Measurements from ENCODE around the gene BNC2.

DNA sequence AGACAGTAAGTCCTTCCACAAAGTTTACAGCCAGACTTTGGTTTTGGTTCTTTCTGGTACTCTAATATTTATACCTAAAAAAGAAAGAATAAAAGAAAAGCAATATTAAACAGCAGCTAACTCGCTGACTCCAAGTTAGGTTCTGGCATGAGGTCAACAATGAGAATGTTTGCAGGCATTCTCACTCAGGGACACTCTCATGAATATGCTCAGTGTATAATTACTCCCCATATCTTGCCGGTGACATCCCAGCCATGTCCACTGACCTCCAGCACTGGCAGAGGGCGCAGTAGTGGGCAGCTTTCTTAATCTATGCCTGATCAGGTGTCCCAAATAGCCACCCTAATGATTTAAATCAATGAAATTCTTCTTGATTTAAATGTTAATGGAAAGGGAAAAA lies 151.5 kb downstream of the BNC2 start:
- TF ChIP-seq, protein P1, sequence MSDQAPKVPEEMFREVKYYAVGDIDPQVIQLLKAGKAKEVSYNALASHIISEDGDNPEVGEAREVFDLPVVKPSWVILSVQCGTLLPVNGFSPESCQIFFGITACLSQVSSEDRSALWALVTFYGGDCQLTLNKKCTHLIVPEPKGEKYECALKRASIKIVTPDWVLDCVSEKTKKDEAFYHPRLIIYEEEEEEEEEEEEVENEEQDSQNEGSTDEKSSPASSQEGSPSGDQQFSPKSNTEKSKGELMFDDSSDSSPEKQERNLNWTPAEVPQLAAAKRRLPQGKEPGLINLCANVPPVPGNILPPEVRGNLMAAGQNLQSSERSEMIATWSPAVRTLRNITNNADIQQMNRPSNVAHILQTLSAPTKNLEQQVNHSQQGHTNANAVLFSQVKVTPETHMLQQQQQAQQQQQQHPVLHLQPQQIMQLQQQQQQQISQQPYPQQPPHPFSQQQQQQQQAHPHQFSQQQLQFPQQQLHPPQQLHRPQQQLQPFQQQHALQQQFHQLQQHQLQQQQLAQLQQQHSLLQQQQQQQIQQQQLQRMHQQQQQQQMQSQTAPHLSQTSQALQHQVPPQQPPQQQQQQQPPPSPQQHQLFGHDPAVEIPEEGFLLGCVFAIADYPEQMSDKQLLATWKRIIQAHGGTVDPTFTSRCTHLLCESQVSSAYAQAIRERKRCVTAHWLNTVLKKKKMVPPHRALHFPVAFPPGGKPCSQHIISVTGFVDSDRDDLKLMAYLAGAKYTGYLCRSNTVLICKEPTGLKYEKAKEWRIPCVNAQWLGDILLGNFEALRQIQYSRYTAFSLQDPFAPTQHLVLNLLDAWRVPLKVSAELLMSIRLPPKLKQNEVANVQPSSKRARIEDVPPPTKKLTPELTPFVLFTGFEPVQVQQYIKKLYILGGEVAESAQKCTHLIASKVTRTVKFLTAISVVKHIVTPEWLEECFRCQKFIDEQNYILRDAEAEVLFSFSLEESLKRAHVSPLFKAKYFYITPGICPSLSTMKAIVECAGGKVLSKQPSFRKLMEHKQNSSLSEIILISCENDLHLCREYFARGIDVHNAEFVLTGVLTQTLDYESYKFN (CRISPR knock-in tag; conservative IDR thresholded peaks at IDR 0.05): no peak
- TF ChIP-seq, protein P2, sequence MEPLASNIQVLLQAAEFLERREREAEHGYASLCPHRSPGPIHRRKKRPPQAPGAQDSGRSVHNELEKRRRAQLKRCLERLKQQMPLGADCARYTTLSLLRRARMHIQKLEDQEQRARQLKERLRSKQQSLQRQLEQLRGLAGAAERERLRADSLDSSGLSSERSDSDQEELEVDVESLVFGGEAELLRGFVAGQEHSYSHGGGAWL (CRISPR knock-in tag; IDR thresholded peaks at IDR 0.05): no peak
- TF ChIP-seq, protein P3, sequence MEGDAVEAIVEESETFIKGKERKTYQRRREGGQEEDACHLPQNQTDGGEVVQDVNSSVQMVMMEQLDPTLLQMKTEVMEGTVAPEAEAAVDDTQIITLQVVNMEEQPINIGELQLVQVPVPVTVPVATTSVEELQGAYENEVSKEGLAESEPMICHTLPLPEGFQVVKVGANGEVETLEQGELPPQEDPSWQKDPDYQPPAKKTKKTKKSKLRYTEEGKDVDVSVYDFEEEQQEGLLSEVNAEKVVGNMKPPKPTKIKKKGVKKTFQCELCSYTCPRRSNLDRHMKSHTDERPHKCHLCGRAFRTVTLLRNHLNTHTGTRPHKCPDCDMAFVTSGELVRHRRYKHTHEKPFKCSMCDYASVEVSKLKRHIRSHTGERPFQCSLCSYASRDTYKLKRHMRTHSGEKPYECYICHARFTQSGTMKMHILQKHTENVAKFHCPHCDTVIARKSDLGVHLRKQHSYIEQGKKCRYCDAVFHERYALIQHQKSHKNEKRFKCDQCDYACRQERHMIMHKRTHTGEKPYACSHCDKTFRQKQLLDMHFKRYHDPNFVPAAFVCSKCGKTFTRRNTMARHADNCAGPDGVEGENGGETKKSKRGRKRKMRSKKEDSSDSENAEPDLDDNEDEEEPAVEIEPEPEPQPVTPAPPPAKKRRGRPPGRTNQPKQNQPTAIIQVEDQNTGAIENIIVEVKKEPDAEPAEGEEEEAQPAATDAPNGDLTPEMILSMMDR (CRISPR knock-in tag; IDR thresholded peaks at IDR 0.05): no peak
- TF ChIP-seq ZMAT3 (CRISPR knock-in tag; conservative IDR thresholded peaks at IDR 0.05) (no peak), POLR2G (IDR thresholded peaks at IDR 0.05; ENCODE audit: low read depth, low read length) (no peak), RFX5 (IDR thresholded peaks at IDR 0.05; ENCODE audit: low read depth, low read length) (no peak), CHD2 (IDR thresholded peaks at IDR 0.05; ENCODE audit: low read depth, low read length) (no peak), HMGA1 (CRISPR knock-in tag; conservative IDR thresholded peaks at IDR 0.05) (no peak), CBX2 (IDR thresholded peaks at IDR 0.05; ENCODE audit: low read depth, low read length) (no peak), CBX2 (CRISPR knock-in tag; IDR thresholded peaks at IDR 0.05; ENCODE audit: low read depth) (no peak), HMG20A (CRISPR knock-in tag; IDR thresholded peaks at IDR 0.05; ENCODE audit: borderline replicate concordance) (no peak), ZNF644 (CRISPR knock-in tag; IDR thresholded peaks at IDR 0.05; ENCODE audit: low read depth) (no peak), FOXM1 (CRISPR knock-in tag; IDR thresholded peaks at IDR 0.05) (no peak), EP300 (IDR thresholded peaks at IDR 0.05; ENCODE audit: low read depth in 2 of 2, low read length in 2 of 2) (no peak), EP300 (CRISPR knock-in tag; IDR thresholded peaks at IDR 0.05; ENCODE audit: borderline replicate concordance) (no peak)
- TF ChIP-seq, protein P4, sequence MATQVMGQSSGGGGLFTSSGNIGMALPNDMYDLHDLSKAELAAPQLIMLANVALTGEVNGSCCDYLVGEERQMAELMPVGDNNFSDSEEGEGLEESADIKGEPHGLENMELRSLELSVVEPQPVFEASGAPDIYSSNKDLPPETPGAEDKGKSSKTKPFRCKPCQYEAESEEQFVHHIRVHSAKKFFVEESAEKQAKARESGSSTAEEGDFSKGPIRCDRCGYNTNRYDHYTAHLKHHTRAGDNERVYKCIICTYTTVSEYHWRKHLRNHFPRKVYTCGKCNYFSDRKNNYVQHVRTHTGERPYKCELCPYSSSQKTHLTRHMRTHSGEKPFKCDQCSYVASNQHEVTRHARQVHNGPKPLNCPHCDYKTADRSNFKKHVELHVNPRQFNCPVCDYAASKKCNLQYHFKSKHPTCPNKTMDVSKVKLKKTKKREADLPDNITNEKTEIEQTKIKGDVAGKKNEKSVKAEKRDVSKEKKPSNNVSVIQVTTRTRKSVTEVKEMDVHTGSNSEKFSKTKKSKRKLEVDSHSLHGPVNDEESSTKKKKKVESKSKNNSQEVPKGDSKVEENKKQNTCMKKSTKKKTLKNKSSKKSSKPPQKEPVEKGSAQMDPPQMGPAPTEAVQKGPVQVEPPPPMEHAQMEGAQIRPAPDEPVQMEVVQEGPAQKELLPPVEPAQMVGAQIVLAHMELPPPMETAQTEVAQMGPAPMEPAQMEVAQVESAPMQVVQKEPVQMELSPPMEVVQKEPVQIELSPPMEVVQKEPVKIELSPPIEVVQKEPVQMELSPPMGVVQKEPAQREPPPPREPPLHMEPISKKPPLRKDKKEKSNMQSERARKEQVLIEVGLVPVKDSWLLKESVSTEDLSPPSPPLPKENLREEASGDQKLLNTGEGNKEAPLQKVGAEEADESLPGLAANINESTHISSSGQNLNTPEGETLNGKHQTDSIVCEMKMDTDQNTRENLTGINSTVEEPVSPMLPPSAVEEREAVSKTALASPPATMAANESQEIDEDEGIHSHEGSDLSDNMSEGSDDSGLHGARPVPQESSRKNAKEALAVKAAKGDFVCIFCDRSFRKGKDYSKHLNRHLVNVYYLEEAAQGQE (IDR thresholded peaks at IDR 0.05; ENCODE audit: borderline replicate concordance in 1 of 2, low read depth in 1 of 2, low read length in 2 of 2): no peak
